ENCODE data around the gene HNF1B.

Gene HNF1B

DNA sequence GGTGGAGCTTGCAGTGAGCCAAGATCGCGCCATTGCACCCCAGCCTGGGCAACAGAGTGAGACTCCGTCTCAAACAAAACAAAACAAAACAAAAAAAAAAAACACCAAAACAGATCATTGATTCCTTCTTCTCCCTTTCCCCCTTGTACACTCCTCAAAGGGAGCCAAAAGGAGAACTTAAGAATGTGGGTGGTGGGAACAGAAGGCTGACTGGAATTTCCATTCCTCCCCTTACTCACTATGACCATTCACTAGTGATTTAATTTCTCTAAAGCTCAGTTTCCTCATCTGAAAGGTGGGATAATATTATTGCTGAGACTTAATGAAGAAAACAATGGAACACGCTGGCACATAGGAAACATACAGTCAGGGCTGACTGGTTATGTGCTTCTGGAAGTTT, 17.1 kb upstream of the HNF1B start:
- no peak overlapping the region for H3K27ac ChIP-seq (ENCODE audit: insufficient read depth, low read depth, low read length, poor library complexity, severe bottlenecking)
- 77 to 93% methylated on average over 4 of the region's 4 CpGs for WGBS, 2 experiments
- peaks cover 3% of the 10 kb centered on the region for H3K27me3 ChIP-seq (ENCODE audit: control insufficient read depth, insufficient read depth, low read length, poor library complexity, severe bottlenecking)
- H3K4me3 ChIP-seq (ENCODE audit: insufficient read depth, low read depth, low read length) = no peak overlapping the region
- H3K9me3 ChIP-seq (ENCODE audit: control insufficient read depth, low read length) = no peaks in the 10 kb centered on the region
- H3K4me1 ChIP-seq (ENCODE audit: control insufficient read depth, insufficient read depth, low read length) = no peaks in the 10 kb centered on the region
- no peaks in the 10 kb centered on the region for H3K36me3 ChIP-seq (ENCODE audit: control insufficient read depth, insufficient read depth, low read length)

DNA sequence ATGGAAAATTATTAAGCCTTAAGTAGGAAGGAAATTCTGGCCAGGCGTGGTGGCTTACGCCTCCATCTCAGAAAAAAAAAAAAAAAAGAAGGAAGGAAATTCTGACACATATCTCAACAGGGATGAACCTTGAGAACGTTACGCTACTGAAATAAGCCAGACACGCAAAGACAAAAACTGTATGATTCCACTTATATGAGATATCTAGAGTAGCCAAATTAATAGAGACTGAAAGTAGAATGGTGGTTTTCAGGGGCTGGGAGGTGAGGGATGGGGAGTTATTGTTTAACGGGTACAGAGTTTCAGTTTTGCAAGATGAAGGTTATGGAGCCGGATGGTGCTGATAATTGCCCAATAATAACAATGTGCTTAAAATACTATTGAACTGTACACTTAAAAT, 16.2 kb upstream of the HNF1B start:
- WGBS, 2 experiments = 93 to 96% methylated on average over 6 to 7 of the region's 7 CpGs
- no peak overlapping the region for H3K27ac ChIP-seq (ENCODE audit: insufficient read depth, low read depth, low read length, poor library complexity, severe bottlenecking)
- no peaks in the 10 kb centered on the region for H3K9me3 ChIP-seq (ENCODE audit: control insufficient read depth, low read length)
- peaks cover 3% of the 10 kb centered on the region for H3K27me3 ChIP-seq (ENCODE audit: control insufficient read depth, insufficient read depth, low read length, poor library complexity, severe bottlenecking)
- no peak overlapping the region for H3K4me3 ChIP-seq (ENCODE audit: insufficient read depth, low read depth, low read length)
- no peaks in the 10 kb centered on the region for H3K4me1 ChIP-seq (ENCODE audit: control insufficient read depth, insufficient read depth, low read length)
- no peaks in the 10 kb centered on the region for H3K36me3 ChIP-seq (ENCODE audit: control insufficient read depth, insufficient read depth, low read length)

DNA sequence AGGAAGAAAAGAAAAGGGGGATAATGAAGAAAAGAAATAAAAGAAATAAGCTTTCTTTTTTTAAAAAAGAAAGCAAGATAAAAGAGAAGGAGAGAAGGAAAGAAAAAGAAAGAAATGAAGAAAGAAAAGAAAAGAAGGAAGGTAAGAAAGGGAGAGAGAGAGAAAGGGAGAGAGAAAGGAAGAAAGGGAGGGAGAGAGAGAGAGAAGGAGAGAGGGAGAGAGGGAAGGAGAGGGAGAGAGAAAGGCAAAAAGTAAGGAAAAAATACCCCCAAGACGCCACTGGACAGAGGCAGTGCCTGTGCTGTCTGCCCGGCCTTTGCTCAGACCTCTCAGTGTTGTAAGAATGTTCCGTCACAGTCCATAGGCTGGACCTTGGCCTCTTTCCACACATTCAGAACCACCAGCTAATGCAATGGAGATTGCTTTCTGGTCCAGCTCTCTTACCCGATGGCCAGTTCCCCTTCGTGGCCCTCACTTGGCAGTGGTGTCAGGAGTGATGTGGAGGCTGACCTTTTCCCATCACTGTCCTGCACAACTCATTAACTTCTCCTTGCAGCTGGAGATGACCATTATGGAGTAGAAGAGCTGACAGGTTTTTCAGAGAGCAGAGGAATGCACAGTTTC, 14.3 kb upstream of the HNF1B start:
- Histone ChIP-seq H3K4me3 (ENCODE audit: insufficient read depth, low read depth, low read length) (no peak overlapping the region), H3K36me3 (ENCODE audit: control insufficient read depth, insufficient read depth, low read length) (no peaks in the 10 kb centered on the region), H3K27me3 (ENCODE audit: control insufficient read depth, insufficient read depth, low read length, poor library complexity, severe bottlenecking) (peaks cover 6% of the 10 kb centered on the region), H3K27ac (ENCODE audit: insufficient read depth, low read depth, low read length, poor library complexity, severe bottlenecking) (no peak overlapping the region), H3K4me1 (ENCODE audit: control insufficient read depth, insufficient read depth, low read length) (no peaks in the 10 kb centered on the region), H3K9me3 (ENCODE audit: control insufficient read depth, low read length) (no peaks in the 10 kb centered on the region)
- WGBS, 2 experiments = 84 to 94% methylated on average over 5 of the region's 5 CpGs

DNA sequence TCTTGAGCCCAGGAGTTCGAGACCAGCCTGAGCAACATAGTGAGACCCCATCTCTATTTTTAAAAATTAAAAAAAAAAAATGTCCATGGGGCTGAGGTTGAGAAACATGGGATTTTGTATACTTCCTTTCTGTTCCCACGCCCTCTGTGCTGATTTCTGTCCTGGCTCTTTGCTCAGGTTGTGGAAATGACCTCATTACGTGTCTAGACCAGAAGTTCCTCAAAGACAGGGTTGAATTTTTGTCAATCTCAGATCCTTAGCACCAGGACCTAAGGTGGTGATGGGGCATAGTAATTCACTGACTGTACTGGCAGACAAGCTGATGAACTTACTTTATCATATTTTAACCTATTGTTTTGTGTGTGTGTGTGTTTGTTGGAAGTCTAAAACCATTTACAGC, 11.2 kb upstream of the HNF1B start:
- peaks cover 20% of the 10 kb centered on the region for H3K27me3 ChIP-seq (ENCODE audit: control insufficient read depth, insufficient read depth, low read length, poor library complexity, severe bottlenecking)
- no peaks in the 10 kb centered on the region for H3K36me3 ChIP-seq (ENCODE audit: control insufficient read depth, insufficient read depth, low read length)
- H3K4me3 ChIP-seq (ENCODE audit: insufficient read depth, low read depth, low read length) = no peak overlapping the region
- no peaks in the 10 kb centered on the region for H3K9me3 ChIP-seq (ENCODE audit: control insufficient read depth, low read length)
- no peaks in the 10 kb centered on the region for H3K4me1 ChIP-seq (ENCODE audit: control insufficient read depth, insufficient read depth, low read length)
- 89 to 95% methylated on average over 3 of the region's 3 CpGs for WGBS, 2 experiments
- H3K27ac ChIP-seq (ENCODE audit: insufficient read depth, low read depth, low read length, poor library complexity, severe bottlenecking) = no peak overlapping the region

DNA sequence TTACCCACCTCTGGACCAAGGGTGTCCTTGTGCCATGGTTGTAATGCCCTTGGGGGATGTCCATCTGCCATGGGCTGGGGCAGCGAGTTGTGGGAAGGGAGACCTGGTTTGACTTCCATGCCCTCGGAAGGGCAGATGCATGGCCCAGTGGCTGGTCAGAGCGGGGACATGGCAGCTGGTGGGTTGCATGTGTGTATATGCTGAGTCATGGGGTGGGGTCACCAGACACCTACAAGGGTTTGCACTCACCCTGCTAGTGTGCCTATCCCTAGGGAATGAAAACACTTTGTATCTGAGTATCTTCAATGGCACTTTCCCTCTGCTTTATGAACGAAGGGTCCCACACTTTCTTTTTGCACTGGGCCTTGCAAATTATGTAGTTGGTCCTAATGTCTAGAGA, 10.6 kb upstream of the HNF1B start:
- Histone ChIP-seq H3K27me3 (ENCODE audit: control insufficient read depth, insufficient read depth, low read length, poor library complexity, severe bottlenecking) (peaks cover 26% of the 10 kb centered on the region), H3K4me1 (ENCODE audit: control insufficient read depth, insufficient read depth, low read length) (no peaks in the 10 kb centered on the region), H3K4me3 (ENCODE audit: insufficient read depth, low read depth, low read length) (no peak overlapping the region), H3K27ac (ENCODE audit: insufficient read depth, low read depth, low read length, poor library complexity, severe bottlenecking) (no peak overlapping the region), H3K36me3 (ENCODE audit: control insufficient read depth, insufficient read depth, low read length) (no peaks in the 10 kb centered on the region), H3K9me3 (ENCODE audit: control insufficient read depth, low read length) (no peaks in the 10 kb centered on the region)
- WGBS, 2 experiments = 92 to 96% methylated on average over 4 of the region's 4 CpGs

DNA sequence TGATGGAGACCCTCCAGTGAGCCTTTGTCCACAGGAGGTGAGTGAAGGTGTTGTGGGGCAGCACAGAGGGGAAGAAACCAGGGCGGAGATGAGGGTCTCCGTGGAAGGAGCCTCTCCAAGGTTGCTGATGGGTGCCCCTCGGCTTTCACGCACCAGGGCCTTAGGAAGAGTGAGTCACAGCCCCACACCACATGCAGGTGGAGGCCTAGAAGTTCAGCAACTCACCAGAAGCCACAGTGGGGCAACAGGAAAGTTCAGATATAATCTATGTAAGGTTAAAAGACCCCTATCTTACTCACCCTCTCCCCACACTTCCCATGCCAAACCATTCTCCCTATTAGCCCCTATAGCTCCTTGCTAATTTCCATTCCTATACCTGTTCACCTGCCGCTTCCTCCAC, 9.5 kb upstream of the HNF1B start:
- no peaks in the 10 kb centered on the region for H3K4me1 ChIP-seq (ENCODE audit: control insufficient read depth, insufficient read depth, low read length)
- WGBS, 2 experiments = 93 to 95% methylated on average over 5 of the region's 5 CpGs
- no peak overlapping the region for H3K27ac ChIP-seq (ENCODE audit: insufficient read depth, low read depth, low read length, poor library complexity, severe bottlenecking)
- no peak overlapping the region for H3K4me3 ChIP-seq (ENCODE audit: insufficient read depth, low read depth, low read length)
- no peaks in the 10 kb centered on the region for H3K36me3 ChIP-seq (ENCODE audit: control insufficient read depth, insufficient read depth, low read length)
- peaks cover 29% of the 10 kb centered on the region for H3K27me3 ChIP-seq (ENCODE audit: control insufficient read depth, insufficient read depth, low read length, poor library complexity, severe bottlenecking)
- H3K9me3 ChIP-seq (ENCODE audit: control insufficient read depth, low read length) = no peaks in the 10 kb centered on the region

DNA sequence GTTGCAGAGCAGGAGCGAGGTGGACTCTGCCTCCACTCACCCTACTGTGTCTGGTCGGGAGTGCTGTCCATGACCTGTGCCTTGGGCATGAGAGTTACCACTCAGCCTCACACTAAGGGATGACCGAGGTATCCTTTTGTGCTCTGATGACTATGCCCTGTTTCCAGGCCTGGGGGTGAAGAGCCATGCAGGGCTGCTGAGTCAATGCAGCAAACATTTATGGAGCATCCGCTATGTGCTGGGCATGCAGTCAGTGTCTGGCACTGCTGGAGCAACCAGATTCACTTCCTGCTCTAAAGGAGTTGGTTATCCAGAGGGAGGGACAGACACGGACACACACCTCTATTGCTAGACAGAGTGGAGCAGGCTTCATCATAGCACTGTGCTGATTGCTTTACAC, 7.6 kb upstream of the HNF1B start:
- H3K4me3 ChIP-seq (ENCODE audit: insufficient read depth, low read depth, low read length) = no peak overlapping the region
- no peaks in the 10 kb centered on the region for H3K4me1 ChIP-seq (ENCODE audit: control insufficient read depth, insufficient read depth, low read length)
- no peaks in the 10 kb centered on the region for H3K9me3 ChIP-seq (ENCODE audit: control insufficient read depth, low read length)
- WGBS, 2 experiments = 86 to 87% methylated on average over 5 of the region's 5 CpGs
- H3K27me3 ChIP-seq (ENCODE audit: control insufficient read depth, insufficient read depth, low read length, poor library complexity, severe bottlenecking) = peaks cover 48% of the 10 kb centered on the region
- no peak overlapping the region for H3K27ac ChIP-seq (ENCODE audit: insufficient read depth, low read depth, low read length, poor library complexity, severe bottlenecking)
- H3K36me3 ChIP-seq (ENCODE audit: control insufficient read depth, insufficient read depth, low read length) = no peaks in the 10 kb centered on the region

DNA sequence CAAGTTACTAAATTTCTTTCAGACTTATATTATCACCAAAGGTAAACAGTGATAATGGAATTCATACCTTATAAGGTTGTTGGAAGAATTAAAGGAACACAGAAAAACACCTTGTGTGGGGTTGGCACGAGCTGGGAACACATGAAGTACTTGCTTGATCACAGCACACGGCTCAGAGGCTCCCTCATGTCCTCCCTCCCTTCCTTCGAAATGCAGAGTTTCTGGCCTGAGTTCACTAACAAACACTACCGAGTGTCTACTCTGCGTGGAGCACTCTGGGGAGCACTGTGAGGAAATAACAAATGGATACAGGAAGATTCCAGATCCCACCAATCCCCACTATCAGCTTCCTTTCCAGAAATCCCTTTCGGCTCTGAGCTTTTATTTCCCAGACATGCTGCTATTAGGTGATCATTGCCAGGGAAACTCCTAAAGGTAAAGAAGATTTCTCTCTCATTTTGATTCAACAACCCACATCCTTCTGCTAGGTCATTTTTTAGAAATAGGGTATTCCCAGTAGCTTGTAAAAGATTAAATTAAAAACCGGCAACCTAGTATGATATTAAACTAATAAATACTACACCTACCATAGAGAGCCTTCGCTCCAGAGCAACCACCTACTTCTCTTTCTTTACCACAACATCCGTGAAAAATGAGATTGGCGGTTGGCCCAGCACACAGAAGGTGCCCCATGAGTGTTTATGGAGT, 6.1 kb upstream of the HNF1B start:
- H3K4me1 ChIP-seq (ENCODE audit: control insufficient read depth, insufficient read depth, low read length) = no peaks in the 10 kb centered on the region
- H3K27me3 ChIP-seq (ENCODE audit: control insufficient read depth, insufficient read depth, low read length, poor library complexity, severe bottlenecking) = peaks cover 63% of the 10 kb centered on the region
- no peak overlapping the region for H3K4me3 ChIP-seq (ENCODE audit: insufficient read depth, low read depth, low read length)
- no peaks in the 10 kb centered on the region for H3K9me3 ChIP-seq (ENCODE audit: control insufficient read depth, low read length)
- WGBS, 2 experiments = 86 to 87% methylated on average over 8 to 10 of the region's 10 CpGs
- H3K27ac ChIP-seq (ENCODE audit: insufficient read depth, low read depth, low read length, poor library complexity, severe bottlenecking) = no peak overlapping the region
- H3K36me3 ChIP-seq (ENCODE audit: control insufficient read depth, insufficient read depth, low read length) = no peaks in the 10 kb centered on the region

DNA sequence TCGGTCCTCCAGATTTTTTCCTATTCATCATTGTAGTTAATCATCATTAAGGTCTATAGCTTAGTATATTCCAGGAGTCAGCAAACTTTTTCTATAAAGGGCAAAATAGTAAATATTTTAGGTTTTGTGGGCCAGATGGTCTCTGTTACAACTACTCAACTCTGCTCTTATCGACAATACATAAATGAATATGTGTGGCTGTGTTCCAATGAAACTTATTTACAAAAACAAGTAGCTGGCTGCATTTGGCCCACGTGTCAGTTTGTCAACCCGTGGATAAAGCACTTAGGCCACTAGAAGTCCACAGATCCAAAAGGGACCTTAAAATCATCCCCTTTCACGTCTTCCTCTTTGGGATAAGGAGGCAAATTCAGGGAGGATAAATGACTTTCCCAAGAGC, 5.4 kb upstream of the HNF1B start:
- WGBS, 2 experiments = 92 to 93% methylated on average over 4 to 5 of the region's 5 CpGs
- Histone ChIP-seq H3K9me3 (ENCODE audit: control insufficient read depth, low read length) (no peaks in the 10 kb centered on the region), H3K4me3 (ENCODE audit: insufficient read depth, low read depth, low read length) (no peak overlapping the region), H3K4me1 (ENCODE audit: control insufficient read depth, insufficient read depth, low read length) (peaks cover 2% of the 10 kb centered on the region), H3K27me3 (ENCODE audit: control insufficient read depth, insufficient read depth, low read length, poor library complexity, severe bottlenecking) (peaks cover 70% of the 10 kb centered on the region), H3K36me3 (ENCODE audit: control insufficient read depth, insufficient read depth, low read length) (no peaks in the 10 kb centered on the region), H3K27ac (ENCODE audit: insufficient read depth, low read depth, low read length, poor library complexity, severe bottlenecking) (no peak overlapping the region)

DNA sequence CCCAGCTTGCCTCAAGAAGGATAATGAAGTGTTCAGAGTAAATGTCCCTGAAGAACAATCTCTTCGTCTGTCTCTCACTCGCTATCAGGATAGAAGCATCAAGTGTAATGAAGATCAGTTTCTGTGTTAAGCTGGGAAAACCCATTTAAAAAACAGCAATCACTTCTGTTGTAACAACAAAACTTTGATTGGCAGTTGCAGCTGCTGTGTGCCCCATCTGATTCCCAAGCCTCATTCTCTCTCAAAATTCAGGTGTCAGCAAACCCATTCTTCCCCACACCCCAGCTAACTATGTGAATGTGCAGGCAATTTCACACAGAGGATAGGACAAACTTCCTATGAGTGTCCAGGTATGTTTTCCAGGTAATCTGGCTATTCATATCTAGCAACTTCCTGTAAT, 2.4 kb upstream of the HNF1B start:
- Histone ChIP-seq H3K9me3 (ENCODE audit: control insufficient read depth, low read length) (no peaks in the 10 kb centered on the region), H3K4me3 (ENCODE audit: insufficient read depth, low read depth, low read length) (no peak overlapping the region), H3K27ac (ENCODE audit: insufficient read depth, low read depth, low read length, poor library complexity, severe bottlenecking) (no peak overlapping the region), H3K36me3 (ENCODE audit: control insufficient read depth, insufficient read depth, low read length) (no peaks in the 10 kb centered on the region), H3K4me1 (ENCODE audit: control insufficient read depth, insufficient read depth, low read length) (peaks cover 25% of the 10 kb centered on the region), H3K27me3 (ENCODE audit: control insufficient read depth, insufficient read depth, low read length, poor library complexity, severe bottlenecking) (peaks cover 91% of the 10 kb centered on the region)
- WGBS, 2 experiments = 90 to 94% methylated on average over 2 of the region's 2 CpGs

Measured in ectodermal cell (in vitro differentiated cells).